GM19438 (cell line): ENCODE measurements around the gene RAP1GAP2.

ENCODE experiments used
- ATAC-seq: cut with Tn5 transposase; IDR thresholded peaks from one replicate; pipeline ENCODE4 v1.9.1; 2021; ENCODE audit warnings: low read depth; ENCODE audit not compliant: unreplicated experiment

RAP1GAP2 gene

DNA sequence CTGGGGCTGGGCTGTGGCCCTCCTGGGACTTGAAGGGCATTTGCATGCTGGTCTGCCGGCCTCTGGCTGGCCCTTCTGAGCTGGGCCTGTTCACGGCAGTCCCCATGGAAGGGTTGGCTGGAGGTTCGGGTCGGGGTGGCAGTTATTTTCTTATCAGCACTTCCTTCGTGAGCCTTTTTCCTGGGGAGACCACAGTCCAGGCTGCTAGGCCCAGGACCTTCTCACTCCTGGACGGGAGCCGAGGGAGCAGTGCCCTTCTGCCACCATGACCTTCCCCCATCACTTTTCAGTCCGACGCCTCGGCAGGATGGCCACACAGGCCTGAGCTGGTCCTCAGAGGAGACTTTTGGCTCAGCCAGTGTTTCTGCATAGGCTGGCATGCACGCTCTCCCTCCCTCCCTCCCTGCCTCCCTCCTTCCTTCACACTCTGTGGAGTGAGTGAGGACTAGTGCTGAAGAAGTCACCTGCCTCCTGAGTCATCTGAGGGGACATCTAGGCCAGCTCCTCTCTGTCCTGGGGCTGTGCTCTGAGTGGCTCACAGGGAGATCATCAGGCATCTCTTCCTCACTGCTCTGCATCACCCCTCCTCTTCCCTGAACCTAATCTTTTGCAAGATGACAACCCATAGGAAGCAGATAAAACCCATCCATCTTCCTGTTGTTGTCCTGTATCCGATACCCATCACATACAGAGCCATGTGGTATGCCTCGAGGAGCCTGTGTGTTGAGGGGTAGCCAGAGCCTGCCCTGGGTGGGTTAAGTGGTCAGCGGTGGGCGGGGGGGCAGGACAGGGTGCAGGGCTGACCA, 109.7 kb downstream of the RAP1GAP2 start:
- ATAC-seq, result no peak

DNA sequence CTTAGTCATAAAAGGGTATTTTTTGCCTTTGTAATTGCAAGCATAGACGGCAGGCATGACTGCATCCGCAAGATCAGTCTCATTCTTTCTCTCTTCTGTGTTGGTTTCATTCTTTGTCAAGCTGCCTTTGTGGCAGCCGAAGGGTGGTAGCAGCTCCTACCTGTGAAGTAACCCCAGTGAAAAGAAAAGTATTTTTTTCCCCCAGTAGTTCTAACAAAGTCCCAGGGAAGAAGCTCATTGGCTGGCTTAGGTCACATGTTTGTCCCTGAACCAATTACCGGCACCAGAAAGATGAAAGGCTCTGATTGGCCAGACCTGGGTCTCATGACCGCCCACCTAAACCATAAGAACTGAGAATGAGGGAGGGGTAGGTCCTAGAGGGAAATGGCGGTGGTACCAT, 110.7 kb downstream of the RAP1GAP2 start:
- ATAC-seq, result no peak

DNA sequence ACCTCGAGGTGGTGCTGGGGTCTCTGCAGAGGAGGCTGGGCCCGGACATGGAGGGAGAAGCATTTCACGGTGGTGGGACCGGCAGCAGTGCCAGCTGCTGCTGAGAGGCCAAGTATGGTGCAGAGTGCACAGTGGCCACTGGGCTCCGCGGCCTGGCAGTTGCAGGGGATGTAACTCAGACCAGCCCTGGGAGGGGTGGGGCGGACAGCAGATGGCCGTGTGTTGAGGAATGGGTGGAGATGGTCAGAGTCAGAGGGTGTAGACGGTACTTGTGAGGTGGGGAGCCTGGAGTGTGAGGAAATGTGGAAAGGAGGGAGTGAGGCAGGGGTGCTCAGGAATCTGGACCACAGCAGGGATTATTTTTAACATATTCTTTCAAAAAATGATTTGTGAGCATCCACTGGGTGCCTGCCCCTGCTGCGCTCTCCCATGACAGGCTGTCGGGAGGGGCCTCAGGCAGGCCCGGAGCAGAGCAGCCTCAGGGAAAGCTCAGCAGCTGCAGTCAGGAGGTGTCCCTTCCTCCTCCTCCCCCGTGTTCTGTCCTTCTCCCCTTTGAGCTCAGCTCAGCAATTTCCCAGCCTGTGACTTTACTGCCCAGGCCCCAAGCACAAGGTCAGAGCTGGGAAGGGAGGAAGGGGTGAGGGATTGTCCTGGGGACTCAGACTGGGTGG, 113.1 kb downstream of the RAP1GAP2 start:
- no peak for ATAC-seq

- ATAC-seq, result no peak
Measured at GRCh38 chr17:2909846-2910234, 113.6 kb downstream of the RAP1GAP2 start.

DNA sequence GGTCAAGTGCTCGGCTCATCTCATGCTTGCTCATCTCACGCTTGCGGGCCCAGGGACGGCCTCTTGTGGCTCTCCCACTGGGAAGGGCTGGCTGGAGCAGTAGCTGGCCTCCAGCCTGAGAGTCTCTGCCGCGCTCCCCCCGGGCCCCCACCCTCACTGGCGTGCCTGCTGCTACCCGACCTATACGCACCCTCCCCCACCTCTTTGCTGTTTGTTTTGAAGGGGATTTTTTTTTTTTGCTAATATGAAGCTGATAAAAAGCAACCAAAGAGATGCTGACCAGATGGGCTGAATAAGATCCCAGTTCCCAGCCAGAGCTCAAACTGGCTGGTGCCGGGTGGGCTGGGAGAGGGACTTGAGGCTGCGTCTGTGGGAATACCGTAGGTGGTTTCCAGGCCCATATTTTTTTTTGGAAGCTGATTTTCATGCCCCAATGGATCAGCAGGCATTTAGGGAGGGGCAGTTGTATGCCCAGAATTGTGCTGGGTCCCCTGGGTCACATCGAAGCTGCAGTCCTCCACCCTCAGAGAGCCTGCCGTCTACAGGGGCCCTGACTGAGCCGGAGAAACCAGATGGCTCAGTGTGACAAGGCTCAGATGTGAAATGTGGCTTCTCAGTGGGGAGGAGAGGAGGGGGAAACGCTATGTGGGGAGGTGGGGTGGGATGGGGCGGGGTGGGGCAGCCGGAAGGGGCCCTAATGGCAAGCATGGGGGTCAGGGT, 115.0 kb downstream of the RAP1GAP2 start:
- ATAC-seq, result no peak

GRCh38 chr17:2911755-2912111, 115.5 kb downstream of the RAP1GAP2 start:
- no peak for ATAC-seq

DNA sequence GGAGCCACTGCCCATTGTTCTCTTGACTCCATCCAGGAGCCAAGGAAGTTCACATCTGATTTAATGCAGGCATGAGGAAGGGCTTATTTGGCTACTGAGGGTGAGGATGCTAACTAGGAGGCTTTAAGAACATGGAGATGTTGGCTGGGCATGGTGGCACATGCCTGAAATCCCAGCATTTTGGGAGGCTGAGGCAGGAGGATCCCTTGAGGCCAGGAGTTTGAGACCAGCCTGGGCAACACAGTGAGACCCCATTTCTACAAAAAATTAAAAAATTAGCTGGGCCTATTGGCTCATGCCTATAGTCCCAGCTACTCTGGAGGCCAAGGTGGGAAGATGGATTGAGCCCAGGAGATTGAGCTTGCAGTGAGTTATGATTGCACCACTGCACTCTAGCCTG, 116.5 kb downstream of the RAP1GAP2 start:
- no peak for ATAC-seq

GRCh38 chr17:2916461-2916860, 120.2 kb downstream of the RAP1GAP2 start:
- ATAC-seq, result no peak

- no peak for ATAC-seq
Measured at GRCh38 chr17:2921443-2921842, 125.2 kb downstream of the RAP1GAP2 start.

DNA sequence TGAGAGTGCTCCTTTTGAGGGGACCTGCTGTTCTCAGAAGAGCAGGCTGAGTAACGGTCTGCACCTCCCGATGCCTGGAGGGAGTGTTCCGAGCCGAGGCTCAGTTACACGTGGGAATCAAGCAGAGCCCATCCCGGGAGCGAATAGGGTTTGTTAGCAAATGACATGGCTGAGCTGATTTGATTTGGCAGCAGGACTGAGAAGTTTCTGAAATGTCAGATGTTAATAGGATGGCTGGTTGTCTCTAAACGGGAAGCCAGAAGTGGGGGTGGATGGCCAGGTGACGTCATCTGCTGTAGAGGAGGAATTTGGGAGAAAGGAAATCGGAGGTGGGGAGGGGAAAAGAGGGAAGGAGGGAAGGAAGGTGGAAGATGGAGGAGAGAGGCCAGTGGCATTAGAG, 128.0 kb downstream of the RAP1GAP2 start:
- ATAC-seq, result no peak

DNA sequence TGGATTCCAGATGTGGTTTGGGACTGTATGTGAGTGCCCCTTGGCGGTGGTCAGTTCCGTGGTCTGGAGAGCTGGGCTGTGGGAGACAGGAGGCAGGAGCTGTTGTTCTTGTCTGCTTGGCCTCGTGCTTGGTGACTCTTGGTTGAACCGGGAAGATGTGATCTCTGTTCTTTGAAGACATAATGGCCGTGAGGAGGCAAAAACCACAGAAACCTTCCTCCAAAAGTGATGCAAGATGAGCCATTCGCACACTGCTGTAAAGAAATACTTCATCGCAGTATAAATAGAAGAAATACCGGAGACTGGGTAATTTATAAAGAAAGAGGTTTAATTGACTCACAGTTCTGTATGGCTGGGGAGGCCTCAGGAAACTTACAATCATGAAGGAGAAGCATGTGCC, 128.8 kb downstream of the RAP1GAP2 start:
- no peak for ATAC-seq

DNA sequence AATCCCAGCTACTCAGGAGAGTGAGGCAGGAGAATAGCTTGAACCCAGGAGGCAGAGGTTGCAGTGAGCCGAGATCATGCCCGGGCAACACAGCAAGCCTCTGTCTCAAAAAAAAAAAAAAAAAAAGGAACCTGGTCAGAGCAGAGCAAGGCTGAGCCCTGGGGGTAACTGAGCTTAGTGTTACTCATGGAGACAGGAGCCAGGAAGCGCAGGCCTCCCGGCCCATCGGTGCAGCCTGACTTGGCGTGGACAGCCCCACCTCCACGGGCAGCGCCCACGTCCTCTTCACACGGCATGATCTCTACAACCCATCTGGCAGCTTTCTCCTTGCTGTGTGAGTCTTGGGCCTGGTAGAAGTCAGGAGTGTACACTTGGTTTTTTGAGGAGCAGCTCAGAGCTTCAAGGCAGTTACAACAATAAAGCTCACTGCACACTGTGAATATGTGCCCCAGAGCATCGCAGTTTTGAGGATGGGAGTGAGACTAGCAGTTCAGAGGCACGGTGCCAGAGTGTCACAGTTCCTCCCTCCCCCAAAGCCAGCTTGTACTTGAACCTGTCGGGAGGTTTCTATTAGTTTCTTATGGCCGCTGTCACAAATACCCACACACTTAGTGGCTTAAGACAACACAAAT, 129.9 kb downstream of the RAP1GAP2 start:
- no peak for ATAC-seq

DNA sequence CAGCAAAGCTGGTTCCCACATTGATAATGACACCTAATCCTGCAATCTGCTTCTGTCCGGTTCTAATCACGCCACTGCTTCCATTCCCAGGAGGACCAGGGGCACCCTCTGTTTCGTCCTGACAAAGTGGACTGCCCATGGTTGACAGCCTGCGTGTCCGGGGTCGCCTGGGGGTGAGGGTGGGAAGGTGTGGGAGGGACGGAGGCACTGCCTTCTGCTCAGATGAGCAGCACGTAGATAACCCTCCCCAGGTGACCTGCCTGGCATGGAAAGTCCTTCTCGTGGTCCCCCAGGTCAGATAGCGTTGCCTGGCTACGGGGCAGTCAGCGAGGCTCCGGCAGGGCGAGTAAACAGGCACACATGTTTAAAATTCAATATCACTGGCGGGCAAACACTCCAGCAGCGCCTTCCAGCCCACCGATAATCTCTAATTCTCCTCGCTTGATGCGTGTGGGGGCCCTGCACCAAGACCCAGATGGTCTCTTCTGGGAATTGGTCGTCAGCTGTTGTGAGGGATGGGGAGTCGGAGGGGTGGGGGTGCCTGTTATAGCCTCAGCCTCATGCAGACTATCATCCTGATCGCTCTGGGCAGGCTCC, 132.2 kb downstream of the RAP1GAP2 start:
- no peak for ATAC-seq

DNA sequence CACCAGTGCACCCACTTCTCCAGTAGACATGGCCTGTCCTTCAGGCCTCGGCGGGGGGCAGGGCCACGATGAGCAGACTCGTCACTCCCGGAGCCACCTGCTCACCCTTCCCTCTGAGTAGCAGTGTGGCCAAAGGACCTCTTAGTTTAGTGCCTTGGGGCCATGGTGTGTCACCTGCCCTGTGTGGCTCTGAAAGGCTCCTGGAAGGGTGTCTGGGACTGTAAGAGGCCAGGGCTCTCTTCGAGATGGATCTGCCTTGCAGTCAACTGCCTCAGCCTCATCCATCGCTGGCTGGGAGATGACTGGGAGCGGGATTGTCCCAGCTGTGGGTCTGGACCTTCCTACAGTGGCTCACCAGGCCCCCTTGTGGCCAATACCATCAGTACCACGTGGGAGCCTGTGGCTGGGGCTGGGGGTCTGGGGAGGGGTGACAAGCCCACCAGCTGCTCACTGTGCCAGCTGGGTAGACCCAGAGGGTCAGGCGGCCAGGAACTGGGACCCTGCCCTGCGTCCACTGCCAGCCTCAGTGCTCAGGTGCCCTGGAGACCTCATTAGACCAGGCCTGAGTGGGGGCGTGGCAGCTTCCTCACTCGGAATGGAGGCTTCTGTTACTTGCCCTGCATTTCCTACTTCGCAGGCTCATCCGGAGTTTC, 133.8 kb downstream of the RAP1GAP2 start:
- ATAC-seq, result no peak

DNA sequence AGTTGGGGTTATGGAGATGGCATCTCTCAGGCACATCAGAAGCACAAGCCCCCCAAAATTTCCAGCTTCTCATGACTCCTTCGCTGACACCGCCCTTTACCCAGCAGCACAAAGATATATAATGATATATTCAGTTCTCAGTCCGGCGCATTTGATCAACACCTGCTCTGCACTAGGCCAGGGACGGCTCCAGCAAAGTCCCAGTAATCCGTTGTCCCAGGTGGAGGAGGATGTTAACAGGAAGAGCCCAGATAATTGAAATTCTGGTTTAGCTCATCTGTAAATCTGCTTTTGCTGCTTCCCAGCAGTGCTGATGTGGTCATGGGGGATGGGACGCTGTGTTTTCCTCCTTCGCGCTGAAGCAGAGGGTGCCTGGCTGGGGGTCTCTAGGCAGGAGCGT, 135.6 kb downstream of the RAP1GAP2 start:
- ATAC-seq, result no peak

- no peak for ATAC-seq
Measured at GRCh38 chr17:2932946-2933345, 136.7 kb downstream of the RAP1GAP2 start.

DNA sequence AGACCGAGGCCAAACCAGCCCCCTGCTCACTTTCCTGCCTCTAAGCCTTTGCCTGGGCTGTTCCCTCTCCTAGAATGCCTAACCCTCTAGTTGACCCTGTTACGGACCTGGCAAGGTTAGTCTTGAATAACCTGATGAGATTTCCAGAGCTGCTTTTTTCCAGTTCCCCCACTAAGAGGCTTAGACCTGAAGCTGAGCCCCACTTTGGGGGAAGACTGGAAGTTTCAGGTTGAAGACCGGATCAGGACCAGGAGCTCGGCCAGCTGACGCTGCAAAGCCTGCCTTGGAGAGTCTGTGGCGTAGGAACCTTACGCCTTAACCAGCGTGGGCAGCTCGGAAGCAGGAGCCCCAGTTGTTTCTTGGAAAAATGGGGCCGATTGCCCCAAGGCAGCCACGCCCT, 137.4 kb downstream of the RAP1GAP2 start:
- no peak for ATAC-seq

GRCh38 chr17:2935632-2936031, 139.4 kb downstream of the RAP1GAP2 start:
- no peak for ATAC-seq

- ATAC-seq, result no peak
Measured at GRCh38 chr17:2936351-2936750, 140.1 kb downstream of the RAP1GAP2 start.

GRCh38 chr17:2936771-2937321, 140.6 kb downstream of the RAP1GAP2 start:
- no peak for ATAC-seq
